Measurements from ENCODE around the gene RHOC. TPM values are rescaled to one million over a fixed set of nuclear protein-coding genes. Genes with fewer than 3 reads are reported as not detected.

The RHOC gene
- total RNA-seq, 2 donors from 2014 or later, result 168 to 171 TPM

GRCh38 chr1:112694363-112694929 lies 12.5 kb downstream of the RHOC start:
- H3K36me3 Mint-ChIP-seq (ENCODE audit: low read depth), result peaks cover 84% of the 10 kb centered on the region
- no peak overlapping the region for H3K27ac Mint-ChIP-seq
- H3K27me3 ChIP-seq (ENCODE audit: control insufficient read depth, insufficient read depth, low read length, poor library complexity, severe bottlenecking), result no peaks in the 10 kb centered on the region
- H3K4me3 ChIP-seq (ENCODE audit: low read length), result no peak overlapping the region
- DNase-seq, result no peak
- H3K27me3 Mint-ChIP-seq (ENCODE audit: insufficient read depth), result peaks cover 4% of the 10 kb centered on the region
- TF ChIP-seq CTCF (conservative IDR thresholded peaks at IDR 0.05), result no peak
- 93 to 95% methylated on average over 7 to 15 of the region's 15 CpGs for WGBS, 2 experiments (ENCODE audit: insufficient coverage in 1 of 2, insufficient read length in 1 of 2)
- H3K4me1 ChIP-seq (ENCODE audit: control insufficient read depth, insufficient read depth, low read length), result peaks cover 17% of the 10 kb centered on the region
- no peaks in the 10 kb centered on the region for H3K9me3 Mint-ChIP-seq
- H3K9me3 ChIP-seq (ENCODE audit: control insufficient read depth, low read length), result no peaks in the 10 kb centered on the region
- H3K4me1 Mint-ChIP-seq, result peaks cover 23% of the 10 kb centered on the region
- H3K27ac ChIP-seq (ENCODE audit: low read depth, low read length), result no peak overlapping the region
- H3K4me3 Mint-ChIP-seq, result no peak overlapping the region
- peaks cover 85% of the 10 kb centered on the region for H3K36me3 ChIP-seq (ENCODE audit: control insufficient read depth, insufficient read depth, low read length)
- no peak overlapping the region for H3K9ac ChIP-seq (ENCODE audit: extremely low read depth, low read length, poor library complexity, severe bottlenecking)

GRCh38 chr1:112693821-112694220 lies 13.1 kb downstream of the RHOC start:
- DNase-seq, result no peak
- no peak overlapping the region for H3K9ac ChIP-seq (ENCODE audit: extremely low read depth, low read length, poor library complexity, severe bottlenecking)
- no peaks in the 10 kb centered on the region for H3K9me3 Mint-ChIP-seq
- 91 to 96% methylated on average over 6 of the region's 6 CpGs for WGBS, 2 experiments (ENCODE audit: insufficient coverage in 1 of 2, insufficient read length in 1 of 2)
- TF ChIP-seq CTCF (conservative IDR thresholded peaks at IDR 0.05), result no peak
- H3K27me3 Mint-ChIP-seq (ENCODE audit: insufficient read depth), result peaks cover 4% of the 10 kb centered on the region
- H3K36me3 Mint-ChIP-seq (ENCODE audit: low read depth), result peaks cover 81% of the 10 kb centered on the region
- no peak overlapping the region for H3K27ac ChIP-seq (ENCODE audit: low read depth, low read length)
- H3K4me1 Mint-ChIP-seq, result peaks cover 17% of the 10 kb centered on the region
- H3K4me1 ChIP-seq (ENCODE audit: control insufficient read depth, insufficient read depth, low read length), result peaks cover 11% of the 10 kb centered on the region
- peaks cover 83% of the 10 kb centered on the region for H3K36me3 ChIP-seq (ENCODE audit: control insufficient read depth, insufficient read depth, low read length)
- H3K4me3 ChIP-seq (ENCODE audit: low read length), result no peak overlapping the region
- H3K4me3 Mint-ChIP-seq, result no peak overlapping the region
- no peaks in the 10 kb centered on the region for H3K9me3 ChIP-seq (ENCODE audit: control insufficient read depth, low read length)
- H3K27me3 ChIP-seq (ENCODE audit: control insufficient read depth, insufficient read depth, low read length, poor library complexity, severe bottlenecking), result no peaks in the 10 kb centered on the region
- H3K27ac Mint-ChIP-seq, result no peak overlapping the region

GRCh38 chr1:112692681-112693080 lies 14.2 kb downstream of the RHOC start:
- TF ChIP-seq CTCF (conservative IDR thresholded peaks at IDR 0.05), result no peak
- Histone ChIP-seq H3K9me3 (ENCODE audit: control insufficient read depth, low read length) (no peaks in the 10 kb centered on the region), H3K27ac (ENCODE audit: low read depth, low read length) (no peak overlapping the region), H3K9ac (ENCODE audit: extremely low read depth, low read length, poor library complexity, severe bottlenecking) (no peak overlapping the region), H3K4me1 (ENCODE audit: control insufficient read depth, insufficient read depth, low read length) (peaks cover 1% of the 10 kb centered on the region), H3K4me3 (ENCODE audit: low read length) (no peak overlapping the region), H3K27me3 (ENCODE audit: control insufficient read depth, insufficient read depth, low read length, poor library complexity, severe bottlenecking) (no peaks in the 10 kb centered on the region), H3K36me3 (ENCODE audit: control insufficient read depth, insufficient read depth, low read length) (peaks cover 72% of the 10 kb centered on the region)
- Mint-ChIP-seq H3K9me3 (no peaks in the 10 kb centered on the region), H3K27ac (no peak overlapping the region), H3K27me3 (ENCODE audit: insufficient read depth) (no peaks in the 10 kb centered on the region), H3K4me1 (peaks cover 6% of the 10 kb centered on the region), H3K4me3 (no peak overlapping the region), H3K36me3 (ENCODE audit: low read depth) (peaks cover 79% of the 10 kb centered on the region)
- no peak for DNase-seq
- WGBS, 2 experiments (ENCODE audit: insufficient coverage in 1 of 2, insufficient read length in 1 of 2), result 93 to 100% methylated on average over 3 to 5 of the region's 5 CpGs
